ENCODE data around the gene CNOT4.

DNA sequence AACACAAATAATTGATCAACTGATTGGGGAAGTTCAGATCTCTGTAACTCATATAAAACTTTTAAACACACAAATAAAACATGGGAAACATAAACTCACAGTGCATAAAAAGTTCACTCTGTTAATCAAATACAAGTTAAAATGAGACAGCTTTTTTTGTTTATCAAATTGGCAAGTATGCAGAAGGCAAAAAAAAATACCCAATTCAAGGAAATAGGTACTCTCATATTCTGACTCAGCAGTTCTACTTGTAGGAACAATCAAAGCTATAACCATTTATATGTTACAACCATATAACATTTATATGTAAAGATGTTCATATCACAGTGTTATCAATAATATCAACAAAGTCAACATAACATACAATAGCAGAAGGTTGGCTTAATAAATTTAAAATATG lies 102.0 kb downstream of the CNOT4 start:
- TF ChIP-seq, protein P1, sequence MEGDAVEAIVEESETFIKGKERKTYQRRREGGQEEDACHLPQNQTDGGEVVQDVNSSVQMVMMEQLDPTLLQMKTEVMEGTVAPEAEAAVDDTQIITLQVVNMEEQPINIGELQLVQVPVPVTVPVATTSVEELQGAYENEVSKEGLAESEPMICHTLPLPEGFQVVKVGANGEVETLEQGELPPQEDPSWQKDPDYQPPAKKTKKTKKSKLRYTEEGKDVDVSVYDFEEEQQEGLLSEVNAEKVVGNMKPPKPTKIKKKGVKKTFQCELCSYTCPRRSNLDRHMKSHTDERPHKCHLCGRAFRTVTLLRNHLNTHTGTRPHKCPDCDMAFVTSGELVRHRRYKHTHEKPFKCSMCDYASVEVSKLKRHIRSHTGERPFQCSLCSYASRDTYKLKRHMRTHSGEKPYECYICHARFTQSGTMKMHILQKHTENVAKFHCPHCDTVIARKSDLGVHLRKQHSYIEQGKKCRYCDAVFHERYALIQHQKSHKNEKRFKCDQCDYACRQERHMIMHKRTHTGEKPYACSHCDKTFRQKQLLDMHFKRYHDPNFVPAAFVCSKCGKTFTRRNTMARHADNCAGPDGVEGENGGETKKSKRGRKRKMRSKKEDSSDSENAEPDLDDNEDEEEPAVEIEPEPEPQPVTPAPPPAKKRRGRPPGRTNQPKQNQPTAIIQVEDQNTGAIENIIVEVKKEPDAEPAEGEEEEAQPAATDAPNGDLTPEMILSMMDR (conservative IDR thresholded peaks at IDR 0.05), result no peak
- TF ChIP-seq ZFX (IDR thresholded peaks at IDR 0.05), result no peak
